ENCODE results near the gene ATG9B.

The ATG9B gene

GRCh38 chr7:151070574-151070960 lies 46.3 kb upstream of the ATG9B start:
- Histone ChIP-seq H3K9me3 (replicated peaks; ENCODE audit: insufficient read depth, low read length) (no peaks in the 10 kb centered on the region), H3K4me1 (ENCODE audit: low read length) (no peaks in the 10 kb centered on the region), H3K36me3 (replicated peaks; ENCODE audit: insufficient read depth, low read length) (peaks cover 3% of the 10 kb centered on the region; the same call in 1 of the 2 replicates), H3F3A (ENCODE audit: insufficient read depth, low read length) (peaks cover 7% of the 10 kb centered on the region; the same call in 1 of the 2 replicates), H3K4me3 (ENCODE audit: low read length) (no peak overlapping the region), H3K79me2 (ENCODE audit: low read length) (no peaks in the 10 kb centered on the region), H3K27ac (ENCODE audit: low read length) (no peak overlapping the region), H3K27me3 (replicated peaks; ENCODE audit: insufficient read depth, low read length) (no peaks in the 10 kb centered on the region), H4K20me1 (ENCODE audit: insufficient read depth, low read length) (no peaks in the 10 kb centered on the region), H3K9me2 (replicated peaks; ENCODE audit: insufficient read depth, low read length) (no peaks in the 10 kb centered on the region), H2AFZ (ENCODE audit: low read length) (no peak overlapping the region), H3K4me2 (ENCODE audit: low read depth, low read length) (no peak overlapping the region), H3K9ac (ENCODE audit: low read length) (no peak overlapping the region)
- no peak for TF ChIP-seq CTCF (IDR thresholded peaks at IDR 0.05; ENCODE audit: low read length)
- TF ChIP-seq EZH2 (optimal IDR thresholded peaks at IDR 0.05; ENCODE audit: low read depth, low read length) = no peak
- no peak for TF ChIP-seq EZH2phosphoT487 (IDR thresholded peaks at IDR 0.05; ENCODE audit: low read length)
- DNase-seq = no peak

GRCh38 chr7:151069841-151070573 lies 45.7 kb upstream of the ATG9B start:
- Histone ChIP-seq H3K79me2 (ENCODE audit: low read length) (no peaks in the 10 kb centered on the region), H3K9me2 (replicated peaks; ENCODE audit: insufficient read depth, low read length) (no peaks in the 10 kb centered on the region), H3K4me3 (ENCODE audit: low read length) (no peak overlapping the region), H3K27ac (ENCODE audit: low read length) (no peak overlapping the region), H3K4me1 (ENCODE audit: low read length) (no peaks in the 10 kb centered on the region), H3F3A (ENCODE audit: insufficient read depth, low read length) (peaks cover 3% of the 10 kb centered on the region; the same call in 1 of the 2 replicates), H3K36me3 (replicated peaks; ENCODE audit: insufficient read depth, low read length) (peaks cover 3% of the 10 kb centered on the region; the same call in 1 of the 2 replicates), H2AFZ (ENCODE audit: low read length) (no peak overlapping the region), H3K9ac (ENCODE audit: low read length) (no peak overlapping the region), H3K27me3 (replicated peaks; ENCODE audit: insufficient read depth, low read length) (no peaks in the 10 kb centered on the region), H3K9me3 (replicated peaks; ENCODE audit: insufficient read depth, low read length) (no peaks in the 10 kb centered on the region), H3K4me2 (ENCODE audit: low read depth, low read length) (no peak overlapping the region), H4K20me1 (ENCODE audit: insufficient read depth, low read length) (no peaks in the 10 kb centered on the region)
- DNase-seq = no peak
- TF ChIP-seq EZH2 (optimal IDR thresholded peaks at IDR 0.05; ENCODE audit: low read depth, low read length) (no peak), CTCF (IDR thresholded peaks at IDR 0.05; ENCODE audit: low read length) (no peak), EZH2phosphoT487 (IDR thresholded peaks at IDR 0.05; ENCODE audit: low read length) (no peak)

DNA sequence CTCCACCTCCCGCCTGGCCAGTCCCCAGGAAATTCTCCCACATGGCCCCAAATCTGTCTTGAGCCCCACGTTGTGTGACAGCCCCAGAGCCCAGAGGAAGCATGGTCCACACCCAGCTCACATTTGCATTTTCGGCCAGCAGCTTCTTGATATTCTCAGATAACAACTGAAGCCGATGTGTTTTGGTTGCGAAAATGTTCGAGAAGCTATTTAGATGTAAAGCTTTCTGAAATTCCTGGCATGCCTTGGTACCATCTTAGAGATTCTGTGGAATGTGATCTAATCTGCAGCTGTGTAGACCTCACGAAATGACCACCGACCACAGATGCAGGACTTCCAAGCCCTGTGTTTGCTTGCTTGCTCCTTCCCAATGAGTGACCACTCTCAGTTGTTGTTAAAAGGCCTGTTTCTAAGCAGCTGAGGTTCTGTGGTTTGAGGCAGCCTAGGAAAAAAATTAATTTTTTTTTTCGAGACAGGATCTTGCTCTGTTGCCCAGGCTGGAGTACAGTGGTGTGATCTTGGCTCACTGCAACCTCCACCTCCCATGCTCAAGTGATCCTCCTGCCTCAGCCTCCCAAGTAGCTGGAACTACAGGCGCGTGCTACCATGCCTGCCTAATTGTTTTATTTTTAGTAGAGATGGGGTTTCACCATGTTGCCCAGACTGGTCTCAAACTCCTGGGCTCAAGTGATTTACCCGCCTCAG lies 43.9 kb upstream of the ATG9B start:
- Histone ChIP-seq H3K9me3 (replicated peaks; ENCODE audit: insufficient read depth, low read length) (no peaks in the 10 kb centered on the region), H3K4me2 (ENCODE audit: low read depth, low read length) (no peak overlapping the region), H3K9ac (ENCODE audit: low read length) (no peak overlapping the region), H3K79me2 (ENCODE audit: low read length) (no peaks in the 10 kb centered on the region), H4K20me1 (ENCODE audit: insufficient read depth, low read length) (no peaks in the 10 kb centered on the region), H3K9me2 (replicated peaks; ENCODE audit: insufficient read depth, low read length) (no peaks in the 10 kb centered on the region), H2AFZ (ENCODE audit: low read length) (no peak overlapping the region), H3K4me1 (ENCODE audit: low read length) (no peaks in the 10 kb centered on the region), H3F3A (ENCODE audit: insufficient read depth, low read length) (no peaks in the 10 kb centered on the region), H3K27ac (ENCODE audit: low read length) (no peak overlapping the region), H3K4me3 (ENCODE audit: low read length) (no peak overlapping the region), H3K36me3 (replicated peaks; ENCODE audit: insufficient read depth, low read length) (0 out of 2 replicates have a peak, but pooled peaks cover 3% of the 10 kb centered on the region), H3K27me3 (replicated peaks; ENCODE audit: insufficient read depth, low read length) (no peaks in the 10 kb centered on the region)
- TF ChIP-seq EZH2phosphoT487 (IDR thresholded peaks at IDR 0.05; ENCODE audit: low read length) = no peak
- no peak for TF ChIP-seq EZH2 (optimal IDR thresholded peaks at IDR 0.05; ENCODE audit: low read depth, low read length)
- TF ChIP-seq CTCF (IDR thresholded peaks at IDR 0.05; ENCODE audit: low read length) = no peak
- no peak for DNase-seq

Data from MM.1S (cell line).